Effector memory CD4-positive, alpha-beta T cell (primary cell): Measurements from ENCODE around the gene PTCD3.

Experiments
- DNase-seq, 3 donors: peaks; one replicate each; pipeline ENCODE4 v3.0.0-alpha.2; 2020
- H3K27ac ChIP-seq: 2 replicates; pipeline ENCODE4 v1.7.0; 2013; ENCODE audit warnings: mild to moderate bottlenecking, low read length, moderate library complexity; ENCODE audit not compliant: insufficient read depth, poor library complexity, severe bottlenecking
- H3K27me3 ChIP-seq: replicated peaks from 2 replicates; pipeline ENCODE4 v1.7.0; 2013; ENCODE audit warnings: mild to moderate bottlenecking, low read length; ENCODE audit not compliant: insufficient read depth, control insufficient read depth, poor library complexity, severe bottlenecking
- H3K36me3 ChIP-seq: 2 replicates; pipeline ENCODE4 v1.7.0; 2013; ENCODE audit warnings: mild to moderate bottlenecking, low read length, moderate library complexity; ENCODE audit not compliant: control insufficient read depth, insufficient read depth
- H3K4me1 ChIP-seq: 2 replicates; pipeline ENCODE4 v1.7.0; 2013; ENCODE audit warnings: low read length, mild to moderate bottlenecking; ENCODE audit not compliant: control insufficient read depth, insufficient read depth, poor library complexity, severe bottlenecking
- H3K4me3 ChIP-seq: 2 replicates; pipeline ENCODE4 v1.7.0; 2013; ENCODE audit warnings: low read length, low read depth, mild to moderate bottlenecking; ENCODE audit not compliant: insufficient read depth, poor library complexity, severe bottlenecking
- H3K9me3 ChIP-seq: 2 replicates; pipeline ENCODE4 v1.7.0; 2013; ENCODE audit warnings: mild to moderate bottlenecking, low read length, moderate library complexity; ENCODE audit not compliant: control insufficient read depth

PTCD3 gene

GRCh38 chr2:86171295-86171694 lies 65.3 kb downstream of the PTCD3 start:
- Histone ChIP-seq H3K36me3 (peaks cover 58% of the 10 kb centered on the region), H3K27ac (no peak overlapping the region)

GRCh38 chr2:86172610-86173009 lies 66.6 kb downstream of the PTCD3 start:
- Histone ChIP-seq H3K27ac (no peak overlapping the region), H3K4me1 (no peaks in the 10 kb centered on the region), H3K9me3 (no peaks in the 10 kb centered on the region), H3K4me3 (no peak overlapping the region), H3K27me3 (no peaks in the 10 kb centered on the region), H3K36me3 (peaks cover 54% of the 10 kb centered on the region)
- DNase-seq = no peak

More at GRCh38 chr2:86171295-86171694, 65.3 kb downstream of the PTCD3 start:
- Histone ChIP-seq H3K27me3 (no peaks in the 10 kb centered on the region), H3K4me1 (no peaks in the 10 kb centered on the region), H3K4me3 (no peak overlapping the region), H3K9me3 (no peaks in the 10 kb centered on the region)
- no peak for DNase-seq

DNA sequence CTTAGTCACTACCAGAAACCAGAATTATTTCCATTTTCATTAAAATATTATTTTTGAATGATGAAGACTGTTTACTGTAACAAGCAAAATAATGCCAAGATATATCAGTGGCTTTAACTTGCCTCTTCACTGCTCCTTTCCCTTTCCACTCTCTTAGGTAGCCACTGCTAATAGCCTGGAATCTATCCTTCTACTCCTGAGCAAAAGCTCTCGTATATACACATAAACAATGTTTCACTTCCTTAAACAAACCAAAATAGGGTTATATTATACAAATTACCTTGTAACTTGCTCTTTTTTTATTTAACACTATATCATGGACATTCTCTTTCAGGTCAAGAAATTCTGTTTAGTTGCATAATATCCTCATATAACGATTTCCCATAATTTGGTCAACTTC lies 68.4 kb downstream of the PTCD3 start:
- Histone ChIP-seq H3K4me1 (no peaks in the 10 kb centered on the region), H3K27me3 (no peaks in the 10 kb centered on the region), H3K36me3 (peaks cover 58% of the 10 kb centered on the region), H3K27ac (no peak overlapping the region), H3K4me3 (no peak overlapping the region), H3K9me3 (no peaks in the 10 kb centered on the region)
- no peak for DNase-seq

- Histone ChIP-seq H3K36me3 (peaks cover 52% of the 10 kb centered on the region), H3K27me3 (no peaks in the 10 kb centered on the region)
- DNase-seq = no peak
Observed at GRCh38 chr2:86175828-86176227, 69.8 kb downstream of the PTCD3 start.

GRCh38 chr2:86176597-86176996 lies 70.6 kb downstream of the PTCD3 start:
- Histone ChIP-seq H3K9me3 (no peaks in the 10 kb centered on the region), H3K27me3 (no peaks in the 10 kb centered on the region), H3K4me3 (no peak overlapping the region), H3K4me1 (no peaks in the 10 kb centered on the region), H3K36me3 (peaks cover 45% of the 10 kb centered on the region), H3K27ac (no peak overlapping the region)
- DNase-seq = no peak

More at GRCh38 chr2:86175828-86176227, 69.8 kb downstream of the PTCD3 start:
- Histone ChIP-seq H3K4me1 (no peaks in the 10 kb centered on the region), H3K4me3 (no peak overlapping the region), H3K27ac (no peak overlapping the region), H3K9me3 (no peaks in the 10 kb centered on the region)

DNA sequence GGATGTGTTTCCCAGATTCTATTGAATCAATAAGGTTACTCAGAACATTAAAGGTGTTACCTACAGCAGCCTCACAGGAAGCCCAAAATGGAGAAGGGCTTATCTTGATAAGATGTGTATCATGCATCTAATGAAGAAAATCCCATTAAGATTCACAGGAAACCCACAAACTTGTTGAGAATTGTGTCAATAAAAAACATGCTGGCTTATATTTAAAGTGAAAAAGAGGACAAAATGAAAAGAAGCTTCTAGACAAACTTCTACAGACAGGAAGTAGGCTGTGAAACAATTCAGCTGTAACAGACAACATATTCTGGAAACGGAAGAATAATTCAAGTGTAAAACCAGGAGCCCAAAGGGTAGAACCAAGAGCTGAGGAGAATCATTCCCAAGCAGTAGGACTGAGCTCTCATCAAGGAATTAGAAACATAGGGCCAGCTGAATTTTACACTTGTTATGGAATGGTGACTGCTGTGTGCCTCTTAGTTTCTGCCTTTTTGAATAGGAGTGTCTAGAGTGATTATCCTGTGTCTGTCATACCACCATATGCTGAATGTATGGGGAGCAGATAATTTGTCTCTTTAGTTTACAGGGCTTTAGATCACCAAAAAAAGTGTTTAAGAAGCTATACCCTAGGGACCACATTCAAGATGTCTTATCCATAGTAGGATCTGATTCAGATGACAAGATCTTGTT lies 79.6 kb downstream of the PTCD3 start:
- H3K36me3 ChIP-seq = no peaks in the 10 kb centered on the region
- peak overlapping the region; percentile 66 for H3K27ac ChIP-seq
- no peak for DNase-seq
- H3K27me3 ChIP-seq = no peaks in the 10 kb centered on the region
- H3K4me1 ChIP-seq = peaks cover 22% of the 10 kb centered on the region
- peak overlapping the region; percentile 36 for H3K4me3 ChIP-seq
- H3K9me3 ChIP-seq = no peaks in the 10 kb centered on the region

DNA sequence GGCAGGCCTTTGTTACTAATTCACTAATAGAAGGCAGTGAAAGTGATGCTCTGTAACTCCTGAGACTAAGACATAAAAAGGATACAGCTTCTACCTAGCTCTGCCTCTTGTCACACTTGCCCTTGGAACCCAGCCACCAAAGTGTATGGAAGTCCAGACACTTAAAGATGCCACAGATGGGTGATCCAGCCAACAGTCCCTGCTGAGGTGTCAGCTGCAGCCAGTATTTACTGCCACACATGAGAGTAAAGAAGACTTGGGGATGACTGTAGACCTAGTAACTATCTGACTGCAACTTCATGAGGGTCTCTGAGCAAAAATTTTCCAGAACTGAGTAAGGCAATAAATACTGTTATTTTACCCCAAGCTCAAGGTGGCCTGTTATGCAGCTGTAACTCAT lies 80.4 kb downstream of the PTCD3 start:
- H3K9me3 ChIP-seq = no peaks in the 10 kb centered on the region

DNA sequence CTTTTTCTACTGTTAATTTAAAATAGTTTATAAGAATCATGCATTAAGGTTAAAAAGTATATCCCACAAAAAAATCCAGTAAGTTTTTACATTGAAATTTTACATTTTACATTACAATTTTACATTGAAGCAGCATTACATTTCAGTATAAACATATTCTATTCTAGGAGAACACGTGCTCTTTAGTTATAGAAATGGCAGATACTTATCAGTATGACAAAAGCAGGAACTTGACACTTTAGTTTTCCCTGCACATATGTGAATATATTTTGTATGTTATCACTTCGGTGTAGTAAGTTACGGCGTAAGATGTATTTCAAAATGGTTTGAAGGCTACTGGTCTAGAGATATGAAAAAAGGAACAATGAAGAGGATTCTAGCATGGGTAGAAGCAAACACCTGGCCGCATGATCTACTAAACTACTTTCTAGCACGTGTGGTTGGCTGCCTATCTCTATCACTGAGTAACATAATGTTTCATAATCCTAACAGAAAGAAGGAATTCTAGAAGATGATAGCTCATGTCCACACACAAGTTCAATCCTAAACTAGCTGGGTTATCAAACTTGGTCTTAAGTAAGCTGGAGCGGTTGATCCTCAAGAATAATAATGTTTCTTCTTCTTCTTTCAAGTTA lies 83.9 kb downstream of the PTCD3 start:
- Histone ChIP-seq H3K4me3 (no peak overlapping the region), H3K4me1 (peaks cover 32% of the 10 kb centered on the region), H3K36me3 (no peaks in the 10 kb centered on the region), H3K27me3 (no peaks in the 10 kb centered on the region), H3K9me3 (no peaks in the 10 kb centered on the region), H3K27ac (no peak overlapping the region)
- DNase-seq = no peak

More for the DNA sequence above, 80.4 kb downstream of the PTCD3 start:
- no peaks in the 10 kb centered on the region for H3K27me3 ChIP-seq
- H3K27ac ChIP-seq = peak overlapping the region; percentile 66
- H3K4me1 ChIP-seq = peaks cover 22% of the 10 kb centered on the region
- no peak for DNase-seq
- no peaks in the 10 kb centered on the region for H3K36me3 ChIP-seq
- no peak overlapping the region for H3K4me3 ChIP-seq
